Caki2 (cell line): ENCODE measurements around the gene LMOD2. TPM values are rescaled to one million over a fixed set of nuclear protein-coding genes. Genes with fewer than 3 reads are reported as not detected.

ENCODE experiments used
- DNase-seq: peaks from one replicate; pipeline ENCODE4 v3.0.0-alpha.2; 2015; ENCODE audit warnings: low read depth
- in situ Hi-C: cut with HindIII; loops from 2 replicates; pipeline ENCODE4 v1.10.0; 2016; ENCODE audit warnings: low sequenced_read_pairs, low pct_unique_long_range_greater_than_20kb, mixed read lengths
- total RNA-seq: library from RNA; depleted of rRNA; stranded (reverse); fragments of >200 nt; shearing (Covaris generic); gene quantifications from 2 replicates; pipeline ENCODE4 v1.2.3, GENCODE V29; 2014; ENCODE audit warnings: low replicate concordance

LMOD2 gene
- total RNA-seq, 1 experiment from 2014 or later: not detected

DNA sequence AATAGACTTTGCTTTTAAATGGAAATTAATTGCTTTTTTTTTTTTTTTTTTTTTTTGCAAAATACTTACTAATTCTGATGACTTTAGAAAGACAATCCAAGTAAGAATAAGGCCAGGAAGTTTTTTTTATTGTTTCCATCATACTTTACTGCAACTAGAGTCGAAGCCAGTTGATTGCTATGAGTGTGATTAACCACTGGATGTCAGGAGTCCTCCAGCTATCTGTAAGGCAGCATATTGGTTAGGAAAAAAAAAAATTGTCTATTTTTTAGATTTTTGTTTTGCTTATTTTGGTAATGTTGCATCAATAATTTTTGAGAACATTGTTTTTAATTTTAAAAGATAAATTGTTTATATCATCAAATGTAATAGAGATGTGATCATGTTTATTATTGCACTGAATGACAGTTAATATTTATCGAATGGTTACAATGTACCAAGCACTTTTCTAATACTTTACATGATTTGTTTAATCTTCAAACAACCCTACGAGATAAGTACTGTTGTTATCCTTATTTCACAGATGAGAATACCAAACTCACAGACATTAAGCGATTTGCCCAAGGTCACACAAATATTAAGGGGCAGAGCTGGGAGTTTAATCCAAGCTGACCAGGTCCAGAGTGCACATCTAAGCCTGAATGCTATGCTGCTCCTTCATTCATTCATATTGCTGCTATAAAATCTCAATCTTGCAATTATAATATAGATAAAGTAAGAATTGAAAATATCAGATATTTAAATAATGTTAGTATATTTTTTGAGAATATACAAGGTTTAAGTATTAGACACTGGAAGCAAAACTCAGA is 19.9 kb upstream of the LMOD2 start:
- in situ Hi-C loops: no loop called here
- DNase-seq: peak; percentile 12

DNA sequence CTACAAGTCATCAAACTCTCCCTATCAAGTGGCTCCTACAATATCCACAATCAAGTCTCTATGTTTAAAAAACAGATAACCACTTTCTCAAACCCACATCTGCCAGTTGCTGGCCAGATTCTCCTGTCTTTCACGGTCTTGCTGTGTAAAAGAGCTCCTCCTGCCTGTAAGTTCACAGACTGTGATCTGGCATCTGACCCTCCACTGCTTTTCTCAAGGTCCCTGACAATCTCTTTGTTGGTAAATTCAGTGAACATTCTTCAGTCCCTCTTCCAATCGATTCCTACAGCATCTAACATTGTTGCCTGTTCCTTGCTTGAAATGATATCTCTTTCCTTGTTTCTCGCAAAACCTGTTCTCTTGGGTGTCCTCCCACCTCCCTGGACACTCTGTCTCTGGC is 18.5 kb upstream of the LMOD2 start:
- in situ Hi-C loops: no loop called here
- no peak for DNase-seq

DNA sequence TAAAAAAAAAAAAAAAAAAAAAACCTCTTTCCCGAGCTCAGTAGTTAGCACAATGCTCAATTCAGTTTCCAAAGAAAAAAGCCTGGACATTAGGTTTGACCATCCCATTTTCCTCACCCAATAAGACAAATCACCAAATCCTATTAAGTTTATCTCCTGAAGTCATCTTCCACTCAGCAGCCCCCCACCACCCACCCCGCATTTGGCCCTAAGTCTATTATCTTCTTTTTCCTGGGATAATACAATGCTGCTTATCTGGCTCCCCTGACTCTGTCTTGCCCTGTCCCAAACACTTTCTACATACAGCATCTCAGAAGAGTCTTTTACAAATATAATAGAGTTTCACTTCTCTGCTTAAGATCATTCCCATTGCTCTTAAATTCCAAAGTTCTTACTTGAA is 17.8 kb upstream of the LMOD2 start:
- in situ Hi-C loops: no loop called here
- DNase-seq: no peak

DNA sequence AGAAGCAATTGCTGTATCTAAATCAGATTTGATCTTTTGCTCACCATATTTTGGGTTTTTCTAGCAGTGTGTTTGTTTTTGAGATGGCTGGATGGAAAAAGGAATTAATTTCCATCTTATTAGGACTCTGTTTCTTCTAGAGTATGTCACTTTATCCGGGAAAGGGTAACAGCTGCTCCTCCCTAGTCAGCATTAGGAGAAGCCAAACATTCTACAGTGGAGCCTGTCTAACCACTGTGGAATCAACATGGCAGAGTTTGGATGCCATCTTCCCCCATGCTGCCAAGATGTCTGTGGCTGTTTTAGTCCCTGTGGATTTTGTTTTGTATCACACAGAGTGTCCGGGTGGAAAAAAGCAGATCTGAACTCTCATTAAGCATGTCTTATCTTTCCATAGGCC is 16.0 kb upstream of the LMOD2 start:
- DNase-seq: no peak
- in situ Hi-C loops: no loop called here

DNA sequence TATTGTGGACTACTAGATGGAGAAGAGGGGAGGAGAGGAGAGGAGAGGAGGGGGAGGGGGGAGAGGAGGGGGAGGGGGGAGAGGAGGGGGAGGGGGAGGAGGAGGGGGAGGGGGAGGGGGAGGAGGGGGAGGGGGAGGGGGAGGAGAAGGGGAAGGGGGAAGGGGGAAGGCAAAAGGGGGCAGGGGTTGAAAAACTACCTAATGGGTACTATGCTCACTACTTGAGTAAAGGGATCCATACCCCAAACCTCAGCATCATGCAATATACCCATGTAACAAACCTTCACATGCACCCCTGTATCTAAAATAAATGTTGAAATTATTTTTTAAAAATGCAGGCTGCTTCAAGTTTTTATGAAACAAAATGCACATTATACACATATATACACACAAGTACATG is 15.1 kb upstream of the LMOD2 start:
- no peak for DNase-seq
- in situ Hi-C loops: no loop called here

DNA sequence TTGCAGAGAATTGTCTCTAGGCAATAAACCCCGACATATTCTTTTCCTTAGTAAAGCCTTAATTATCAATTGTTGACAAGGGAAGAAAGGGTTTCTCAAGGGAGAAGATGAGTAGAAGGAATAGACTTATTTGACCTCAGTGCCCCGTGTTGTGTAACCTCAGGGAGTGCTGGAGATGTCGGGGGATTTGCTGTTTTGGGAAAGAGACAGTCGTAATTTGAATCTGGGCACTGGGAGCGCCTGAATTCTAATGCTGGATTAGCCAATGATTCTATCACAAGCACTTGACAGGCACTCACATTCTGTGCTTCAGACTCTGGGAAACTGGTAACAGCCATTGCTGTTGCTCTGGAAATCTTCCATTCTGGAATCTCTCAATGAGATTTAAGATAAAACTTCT is 13.8 kb upstream of the LMOD2 start:
- in situ Hi-C loops: no loop called here

DNA sequence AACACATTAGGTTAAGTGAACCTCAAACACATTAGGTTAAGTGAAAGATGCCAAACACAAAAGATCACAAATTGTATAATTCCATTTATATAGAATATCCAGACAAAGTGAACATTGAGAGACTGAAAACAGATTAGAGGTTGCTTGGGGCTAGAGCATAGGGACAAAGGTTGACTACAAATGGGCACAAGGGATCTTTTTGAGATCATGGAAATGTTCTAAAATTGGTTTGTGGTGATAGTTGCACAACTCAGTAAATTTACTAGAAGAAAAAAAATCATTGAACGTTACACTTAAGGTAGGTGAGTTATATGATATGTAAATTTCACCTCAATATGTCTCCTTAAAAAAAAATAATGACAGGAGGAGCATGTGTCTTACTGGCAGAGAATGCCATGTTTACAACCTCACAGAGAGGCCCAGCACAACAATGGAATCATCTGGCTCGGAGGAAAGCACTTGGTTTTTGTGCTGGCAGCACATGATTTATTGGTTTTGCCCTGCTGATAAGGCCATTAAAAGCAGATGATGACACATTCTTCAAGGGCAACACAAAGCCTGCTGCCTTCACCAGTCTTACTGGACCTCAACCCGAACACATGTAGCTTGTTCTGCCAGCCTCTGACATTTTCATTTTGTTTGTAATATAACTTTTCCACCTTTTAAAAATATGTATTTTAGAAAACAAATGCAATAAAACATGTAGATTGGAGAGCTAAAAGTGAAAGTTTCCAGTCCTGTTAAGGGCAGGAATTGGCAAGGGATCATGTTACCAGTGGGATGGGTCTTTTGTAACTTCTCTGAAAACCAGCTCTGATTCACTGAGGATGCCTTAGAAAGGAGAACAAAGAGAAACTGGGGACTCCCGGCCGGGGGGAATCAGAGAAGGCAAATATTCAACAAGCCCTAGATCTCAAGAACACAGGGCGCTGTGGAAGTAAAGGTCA is 11.9 kb upstream of the LMOD2 start:
- DNase-seq: peak; percentile 5
- in situ Hi-C loops: no loop called here

More for the DNA sequence above, 13.8 kb upstream of the LMOD2 start:
- no peak for DNase-seq

DNA sequence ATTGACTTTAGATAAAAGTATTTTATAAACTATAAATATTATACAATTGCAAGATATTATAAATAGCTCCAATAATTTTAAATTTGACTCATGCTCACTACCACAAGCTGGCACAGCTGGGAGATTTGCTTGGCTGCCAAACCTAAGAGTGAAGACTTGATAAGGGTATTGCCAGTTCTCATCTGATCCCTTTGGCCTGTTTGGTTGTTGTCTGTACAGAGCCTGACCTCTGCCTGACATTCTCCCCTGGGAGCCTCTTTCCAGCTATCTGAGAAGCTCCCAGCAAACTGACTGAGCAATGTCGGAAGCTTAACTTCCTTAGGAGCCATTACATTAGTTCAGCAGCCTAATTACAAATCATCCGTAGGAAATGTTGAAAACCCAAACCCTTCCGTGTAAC is 10.2 kb upstream of the LMOD2 start:
- in situ Hi-C loops: no loop called here
- DNase-seq: no peak

DNA sequence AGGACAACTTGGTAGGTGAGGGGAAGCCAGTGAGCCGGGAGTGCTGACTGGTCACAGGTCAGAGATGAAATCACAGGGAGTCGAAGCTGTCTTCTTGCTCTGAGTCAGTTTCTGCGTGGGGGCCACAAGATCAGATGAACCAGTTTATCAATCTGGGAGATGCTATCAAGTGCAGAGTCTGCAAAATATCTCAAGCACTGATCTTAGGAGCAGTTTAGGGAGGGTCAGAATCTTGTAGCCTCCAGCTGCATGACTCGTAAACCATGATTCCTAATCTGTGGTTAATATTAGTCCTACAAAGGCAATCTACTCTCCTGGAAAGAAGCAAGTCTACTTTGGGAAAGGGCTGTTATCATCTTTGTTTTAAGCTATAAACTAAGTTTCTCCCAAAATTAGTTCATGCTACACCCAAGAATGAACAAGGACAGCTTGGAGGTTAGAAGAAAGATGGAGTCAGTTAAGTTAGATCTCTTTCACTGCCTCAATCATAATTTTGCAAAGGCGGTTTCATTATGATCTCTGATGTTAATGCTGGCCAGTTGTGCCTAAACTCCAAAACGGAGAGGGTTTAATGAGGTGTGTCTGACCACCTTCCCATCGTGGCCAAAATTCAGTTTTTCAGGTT is 8.4 kb upstream of the LMOD2 start:
- in situ Hi-C loops: no loop called here
- no peak for DNase-seq

DNA sequence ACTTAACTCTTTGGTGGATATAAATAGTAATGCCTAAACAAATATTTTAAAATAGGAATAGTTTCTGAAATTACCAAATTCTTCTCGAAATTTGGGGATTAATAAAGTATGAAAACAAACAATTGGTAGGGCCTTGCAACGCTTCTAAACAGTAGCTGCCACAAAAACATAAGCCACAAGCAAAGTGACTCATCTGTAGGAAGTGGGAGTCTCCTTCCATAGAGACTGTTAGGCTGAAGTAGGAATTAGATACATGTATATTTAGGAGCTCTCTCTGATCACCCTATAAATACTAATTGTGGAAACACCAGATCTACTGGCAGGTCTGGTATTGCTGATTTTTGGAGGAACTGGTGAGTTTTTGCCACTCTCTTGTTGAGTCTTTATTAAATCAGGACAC is 5.7 kb upstream of the LMOD2 start:
- DNase-seq: no peak
- in situ Hi-C loops: no loop called here

DNA sequence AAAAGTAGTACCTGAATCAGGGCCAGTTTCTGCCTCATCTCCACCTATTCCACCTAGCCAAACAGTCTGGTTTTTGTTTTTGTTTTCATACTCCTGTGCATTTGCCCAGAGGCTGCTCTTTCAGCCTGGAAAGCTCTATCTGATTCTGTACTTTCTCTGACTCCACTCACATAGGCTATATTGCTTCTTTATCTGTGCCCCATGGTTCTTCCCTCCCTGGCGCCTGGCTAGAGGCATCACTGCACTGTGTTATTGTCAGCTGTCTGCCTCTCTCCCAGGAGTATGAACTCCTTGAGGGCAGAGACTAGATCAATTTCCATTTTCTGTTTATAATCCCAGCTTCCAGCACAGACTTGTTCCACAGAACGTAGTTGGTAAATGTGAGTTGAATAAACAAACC is 5.1 kb upstream of the LMOD2 start:
- in situ Hi-C loops: no loop called here
- no peak for DNase-seq

DNA sequence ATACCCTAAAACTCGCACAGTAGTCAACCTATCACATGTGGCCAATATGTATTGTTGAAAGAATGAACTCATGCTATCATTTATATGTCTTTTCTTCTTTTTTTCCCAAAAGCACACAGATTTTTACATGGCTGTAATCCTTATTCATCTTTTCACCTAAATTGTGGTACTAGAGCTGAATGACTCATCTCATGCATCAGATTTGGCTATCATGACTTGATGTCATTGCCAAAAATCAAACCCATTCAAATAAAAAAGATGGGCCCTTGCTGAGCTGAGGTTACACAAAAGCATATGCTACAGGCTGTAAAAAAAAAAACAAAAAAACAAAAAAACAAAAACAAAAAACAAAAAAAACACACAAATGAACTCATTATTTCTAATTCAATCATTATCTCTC is 3.3 kb upstream of the LMOD2 start:
- in situ Hi-C loops: no loop called here
- no peak for DNase-seq

DNA sequence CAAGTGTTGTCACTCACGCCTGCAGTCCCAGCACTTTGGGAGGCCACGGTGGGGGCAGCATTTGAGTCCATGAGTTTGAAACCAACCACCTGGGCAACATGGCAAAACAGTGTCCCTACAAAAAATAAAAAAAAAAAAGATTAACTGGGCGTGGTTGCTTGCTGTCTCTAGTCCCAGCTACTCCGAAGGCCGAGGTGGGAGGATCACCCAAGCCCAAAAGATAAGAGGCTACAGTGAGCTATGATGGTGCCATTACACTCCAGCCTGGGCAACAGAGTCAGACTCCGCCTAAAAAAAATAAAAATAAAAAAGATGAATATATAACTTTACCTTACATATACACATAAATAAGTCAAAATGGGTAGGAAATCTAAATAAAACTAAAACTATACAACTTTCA is 2.5 kb upstream of the LMOD2 start:
- in situ Hi-C loops: no loop called here
- no peak for DNase-seq

DNA sequence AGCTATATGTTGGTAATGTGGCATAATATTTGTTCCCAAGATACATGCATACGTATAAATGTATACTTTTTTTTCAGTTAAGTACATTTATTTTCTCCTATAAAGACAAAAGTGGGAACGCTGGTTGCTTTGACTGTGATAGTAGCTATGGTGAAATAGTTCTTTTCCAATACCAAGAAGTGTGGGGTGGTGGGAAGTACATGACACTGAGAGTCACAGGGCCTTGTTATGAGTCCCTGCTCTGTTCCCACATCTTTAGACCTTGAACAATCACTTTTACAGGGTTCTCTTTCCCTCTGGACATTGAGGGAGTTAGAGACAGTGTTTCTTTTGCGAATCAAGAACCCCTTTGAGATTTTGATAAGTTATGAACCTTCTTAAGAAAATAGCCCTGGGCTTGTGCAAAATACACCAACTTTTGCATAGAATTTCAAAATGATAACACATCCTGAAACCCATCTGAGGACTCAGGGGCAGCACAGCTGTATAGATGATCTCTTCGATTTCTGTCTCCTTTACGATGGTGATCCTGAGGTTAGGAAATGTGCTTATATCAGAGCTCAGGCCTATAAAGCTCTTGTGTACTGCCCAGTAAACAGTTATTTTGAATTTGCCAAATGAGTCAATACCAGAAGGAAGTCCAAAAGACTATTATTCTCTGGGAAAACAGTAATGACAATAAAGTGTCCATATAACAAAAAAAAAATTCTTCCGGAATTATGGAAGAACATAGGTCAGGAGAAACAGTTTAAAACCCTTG is 1.1 kb downstream of the LMOD2 start:
- in situ Hi-C loops: no loop called here
- DNase-seq: no peak

DNA sequence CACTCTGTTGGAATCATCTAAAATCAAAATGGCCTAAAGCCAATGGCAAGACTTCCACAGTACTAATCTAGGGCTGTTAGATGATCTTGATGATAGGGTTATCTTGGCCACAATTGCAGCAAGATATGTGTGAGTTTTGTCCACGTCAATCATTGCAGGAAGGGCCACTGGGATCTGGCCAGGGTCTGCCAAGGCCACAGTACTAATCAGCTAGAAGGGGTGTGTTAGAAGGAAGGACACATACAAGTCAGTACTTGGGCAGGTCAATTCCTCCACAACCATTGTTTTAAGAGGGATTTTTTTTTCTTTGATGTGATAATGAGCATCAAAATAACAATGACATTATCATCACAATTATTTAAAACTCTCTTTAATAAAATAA is 1.6 kb downstream of the LMOD2 start:
- in situ Hi-C loops: no loop called here

DNA sequence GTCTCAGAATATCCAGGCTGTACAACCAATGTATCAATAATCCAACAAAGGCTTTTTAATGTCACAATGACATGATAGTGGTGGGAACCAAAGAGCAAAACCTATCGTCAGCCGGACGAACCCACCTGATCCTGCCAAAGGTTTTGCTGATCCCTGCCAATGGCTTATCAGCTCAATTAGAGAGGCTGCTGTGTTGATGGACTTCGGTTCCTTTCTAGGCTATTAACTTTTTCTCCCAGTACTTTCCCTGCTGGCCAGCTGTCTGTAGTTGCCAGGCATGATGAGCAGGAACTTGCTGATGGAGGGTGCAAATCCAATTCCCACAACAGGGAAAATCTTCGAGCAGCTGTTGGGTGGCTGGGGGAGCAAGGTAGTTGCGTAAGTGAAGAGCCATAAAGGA is 2.4 kb downstream of the LMOD2 start:
- in situ Hi-C loops: no loop called here
- no peak for DNase-seq

More for the DNA sequence above, 1.6 kb downstream of the LMOD2 start:
- no peak for DNase-seq

DNA sequence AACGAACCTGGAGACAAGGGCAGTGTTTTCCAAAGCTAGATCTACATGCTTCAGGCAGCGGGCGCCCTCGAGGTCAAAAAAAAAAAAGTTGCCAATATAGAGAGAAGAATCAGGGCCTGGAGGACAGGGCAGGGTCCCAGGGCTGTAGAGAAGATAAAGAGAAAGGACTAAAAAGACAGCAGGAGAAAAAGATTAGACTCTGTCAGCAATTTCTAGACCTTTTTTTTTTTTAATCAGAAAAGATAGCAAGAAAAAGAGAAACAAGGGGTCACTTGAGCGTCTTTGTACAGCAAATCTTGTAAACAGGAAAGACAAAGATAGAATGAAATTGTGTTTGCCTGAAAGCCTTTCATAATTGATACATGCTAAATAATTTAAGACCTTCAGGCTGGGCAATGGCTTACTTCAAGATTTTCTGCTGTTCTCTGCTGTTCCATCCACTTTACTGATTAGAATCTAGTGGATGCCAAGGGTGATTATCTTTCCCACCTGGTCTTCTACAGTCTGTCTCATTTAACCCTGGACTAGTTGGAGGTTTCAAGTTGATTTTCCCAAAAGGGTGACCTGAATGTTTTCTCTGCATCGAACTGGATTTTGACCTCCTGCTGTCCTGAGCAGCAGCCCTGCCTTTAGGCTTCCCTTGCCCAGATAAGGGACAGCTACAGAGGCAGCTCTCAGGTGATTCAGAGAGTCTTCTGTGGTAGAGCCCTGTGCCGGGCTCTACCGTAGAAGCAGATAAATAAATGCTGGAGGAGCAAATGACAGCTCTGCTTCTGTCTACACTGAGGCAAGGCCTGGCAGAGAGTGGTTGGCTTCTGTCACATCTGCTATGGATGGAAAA is 5.1 kb downstream of the LMOD2 start:
- in situ Hi-C loops: no loop called here
- DNase-seq: no peak

DNA sequence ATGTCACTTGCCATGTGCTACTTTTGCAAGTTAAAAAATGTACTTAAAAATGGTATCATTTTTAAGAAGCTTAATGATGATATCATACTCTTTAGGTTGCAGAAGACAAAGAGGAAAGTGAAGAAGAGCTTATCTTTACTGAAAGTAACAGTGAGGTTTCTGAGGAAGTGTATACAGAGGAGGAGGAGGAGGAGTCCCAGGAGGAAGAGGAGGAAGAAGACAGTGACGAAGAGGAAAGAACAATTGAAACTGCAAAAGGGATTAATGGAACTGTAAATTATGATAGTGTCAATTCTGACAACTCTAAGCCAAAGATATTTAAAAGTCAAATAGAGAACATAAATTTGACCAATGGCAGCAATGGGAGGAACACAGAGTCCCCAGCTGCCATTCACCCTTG is 6.1 kb downstream of the LMOD2 start:
- in situ Hi-C loops: no loop called here
- DNase-seq: no peak
